Measurements from ENCODE around the gene RYR2.

- TF ChIP-seq, protein P1, sequence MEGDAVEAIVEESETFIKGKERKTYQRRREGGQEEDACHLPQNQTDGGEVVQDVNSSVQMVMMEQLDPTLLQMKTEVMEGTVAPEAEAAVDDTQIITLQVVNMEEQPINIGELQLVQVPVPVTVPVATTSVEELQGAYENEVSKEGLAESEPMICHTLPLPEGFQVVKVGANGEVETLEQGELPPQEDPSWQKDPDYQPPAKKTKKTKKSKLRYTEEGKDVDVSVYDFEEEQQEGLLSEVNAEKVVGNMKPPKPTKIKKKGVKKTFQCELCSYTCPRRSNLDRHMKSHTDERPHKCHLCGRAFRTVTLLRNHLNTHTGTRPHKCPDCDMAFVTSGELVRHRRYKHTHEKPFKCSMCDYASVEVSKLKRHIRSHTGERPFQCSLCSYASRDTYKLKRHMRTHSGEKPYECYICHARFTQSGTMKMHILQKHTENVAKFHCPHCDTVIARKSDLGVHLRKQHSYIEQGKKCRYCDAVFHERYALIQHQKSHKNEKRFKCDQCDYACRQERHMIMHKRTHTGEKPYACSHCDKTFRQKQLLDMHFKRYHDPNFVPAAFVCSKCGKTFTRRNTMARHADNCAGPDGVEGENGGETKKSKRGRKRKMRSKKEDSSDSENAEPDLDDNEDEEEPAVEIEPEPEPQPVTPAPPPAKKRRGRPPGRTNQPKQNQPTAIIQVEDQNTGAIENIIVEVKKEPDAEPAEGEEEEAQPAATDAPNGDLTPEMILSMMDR (IDR thresholded peaks at IDR 0.05) = no peak
- TF ChIP-seq POLR2A (IDR thresholded peaks at IDR 0.05) (no peak), EP300 (IDR thresholded peaks at IDR 0.05) (no peak)
These were observed 78.7 kb downstream of the RYR2 start for GRCh38 chr1:237120683-237121082.
